HepG2 (cell line): ENCODE measurements around the gene ZNF559. TPM values are rescaled to one million over a fixed set of nuclear protein-coding genes. Genes with fewer than 3 reads are reported as not detected.

Experiments used
- ATM ChIP-seq: fragments of 450-650 bp; IDR thresholded peaks from 2 replicates; pipeline ENCODE4 v1.7.1; 2017; ENCODE audit warnings: mild to moderate bottlenecking, borderline replicate concordance
- FOXK2 ChIP-seq: fragments of 450-650 bp; IDR thresholded peaks from 2 replicates; pipeline ENCODE4 v1.6.1; 2016
- ISX ChIP-seq: sonication (generic); formaldehyde crosslinking; conservative IDR thresholded peaks from 2 replicates; pipeline ENCODE4 v1.5.0; 2020; ENCODE audit warnings: missing genetic modification reagents
- KMT2A ChIP-seq: sonication (generic); formaldehyde crosslinking; IDR thresholded peaks from 2 replicates; pipeline ENCODE4 v1.4.0; 2020; ENCODE audit warnings: missing genetic modification reagents
- PPARG ChIP-seq: conservative IDR thresholded peaks from 2 replicates; pipeline ENCODE4 v1.6.1; 2016; ENCODE audit warnings: missing biosample characterization, missing genetic modification reagents
- PRDM10 ChIP-seq: sonication (generic); formaldehyde crosslinking; IDR thresholded peaks from 2 replicates; pipeline ENCODE4 v1.4.0; 2020; ENCODE audit warnings: low read depth, missing genetic modification reagents
- SP2 ChIP-seq: sonication (generic); formaldehyde crosslinking; IDR thresholded peaks from 2 replicates; pipeline ENCODE4 v1.5.1; 2020; ENCODE audit warnings: mild to moderate bottlenecking, missing genetic modification reagents
- SRF ChIP-seq: IDR thresholded peaks from 2 replicates; pipeline ENCODE4 v1.6.1; 2011; ENCODE audit warnings: mild to moderate bottlenecking, low read depth, low read length, moderate library complexity
- TAF1 ChIP-seq: sonication (generic); formaldehyde crosslinking; IDR thresholded peaks from 2 replicates; pipeline ENCODE4 v1.4.0; 2020; ENCODE audit warnings: missing genetic modification reagents
- TCF7L2 ChIP-seq: IDR thresholded peaks from 2 replicates; pipeline ENCODE4 v1.6.1; 2011; ENCODE audit warnings: mild to moderate bottlenecking, low read depth, low read length, moderate library complexity
- U2AF1 ChIP-seq: fragments of 200-400 bp; formaldehyde crosslinking; optimal IDR thresholded peaks from 2 replicates; pipeline ENCODE3; 2017; ENCODE audit warnings: mild to moderate bottlenecking, low read depth, low read length
- ZBTB33 ChIP-seq: sonication (generic); formaldehyde crosslinking; IDR thresholded peaks from 2 replicates; pipeline ENCODE4 v1.4.0; 2020; ENCODE audit warnings: missing genetic modification reagents
- ZFP36 ChIP-seq: fragments of 150-350 bp; IDR thresholded peaks from 2 replicates; pipeline ENCODE4 v1.6.1; 2018; ENCODE audit warnings: borderline replicate concordance, low read length, low read depth; ENCODE audit not compliant: partially characterized antibody
- ZFP82 ChIP-seq: sonication (generic); formaldehyde crosslinking; IDR thresholded peaks from 2 replicates; pipeline ENCODE4 v1.5.1; 2020; ENCODE audit warnings: mild to moderate bottlenecking, missing genetic modification reagents, borderline replicate concordance
- ZNF18 ChIP-seq: sonication (generic); formaldehyde crosslinking; IDR thresholded peaks from 2 replicates; pipeline ENCODE4 v1.8.0; 2022; ENCODE audit warnings: mild to moderate bottlenecking, missing genetic modification reagents; ENCODE audit not compliant: insufficient replicate concordance
- ZNF281 ChIP-seq: sonication (generic); formaldehyde crosslinking; IDR thresholded peaks from 2 replicates; pipeline ENCODE4 v1.4.0; 2020; ENCODE audit warnings: missing genetic modification reagents, borderline replicate concordance
- ZNF589 ChIP-seq: sonication (generic); formaldehyde crosslinking; conservative IDR thresholded peaks from 2 replicates; pipeline ENCODE4 v1.8.0; 2022; ENCODE audit warnings: mild to moderate bottlenecking, moderate library complexity, missing genetic modification reagents
- ZNF615 ChIP-seq: sonication (generic); formaldehyde crosslinking; IDR thresholded peaks from 2 replicates; pipeline ENCODE4 v1.5.0; 2020; ENCODE audit warnings: mild to moderate bottlenecking, missing genetic modification reagents, borderline replicate concordance
- ZNF788 ChIP-seq: sonication (generic); formaldehyde crosslinking; IDR thresholded peaks from 2 replicates; pipeline ENCODE4 v1.5.0; 2020; ENCODE audit warnings: mild to moderate bottlenecking, missing genetic modification reagents, borderline replicate concordance
- ZNF879 ChIP-seq: sonication (generic); formaldehyde crosslinking; IDR thresholded peaks from 2 replicates; pipeline ENCODE4 v1.8.1; 2023; ENCODE audit warnings: missing genetic modification reagents
- ZSCAN29 ChIP-seq: sonication (generic); formaldehyde crosslinking; conservative IDR thresholded peaks from 2 replicates; pipeline ENCODE4 v1.4.0; 2020; ENCODE audit warnings: mild to moderate bottlenecking, missing genetic modification reagents
- polyA plus RNA-seq, 8 experiments: library from polyadenylated mRNA; depleted of rRNA in 3 of 8; stranded (reverse) in 7 of 8; unstranded in 1 of 8; fragments of >200 nt; fragmentation: Illumina TruSeq in 4 of 8; extraction: Trizol in 4 of 8; gene quantifications; 2 replicates each; pipeline versions ENCODE4 v1.2.1 to v1.2.3, GENCODE V29; 2011 to 2016; ENCODE audit warnings: low read depth in 4 of 8, missing spikeins in 1 of 8, mixed read lengths in 1 of 8; ENCODE audit not compliant: insufficient read depth in 1 of 8
- total RNA-seq, 5 experiments: library from RNA; depleted of rRNA; stranded (reverse); fragments of >200 nt; fragmentation: Illumina TruSeq; extraction: Trizol; gene quantifications; 2 replicates each; pipeline ENCODE4 v1.2.3, GENCODE V29; 2016; ENCODE audit warnings: low read depth in 1 of 5

ZNF559 gene
- total and polyA plus RNA-seq, 2 of the 13 experiments (the other 11 are each of a cell fraction or from before 2014, with no cell fraction given) = 6.3 to 9.8 TPM

- TF ChIP-seq ZNF18 (CRISPR knock-in tag) = no peak
- TF ChIP-seq SRF = no peak
- no peak for TF ChIP-seq PRDM10
- no peak for TF ChIP-seq ZFP36
- no peak for TF ChIP-seq ZNF589 (CRISPR knock-in tag)
- no peak for TF ChIP-seq KMT2A (CRISPR knock-in tag)
- TF ChIP-seq U2AF1 = no peak
- no peak for TF ChIP-seq ZFP82 (CRISPR knock-in tag)
- no peak for TF ChIP-seq FOXK2
- no peak for TF ChIP-seq ISX (CRISPR knock-in tag)
- no peak for TF ChIP-seq ZNF281 (CRISPR knock-in tag)
- no peak for TF ChIP-seq TCF7L2
- TF ChIP-seq ZNF615 = no peak
- TF ChIP-seq SP2 = no peak
- TF ChIP-seq ZBTB33 (CRISPR knock-in tag) = no peak
- 0 out of 2 replicates have a peak, but pooled peaks have one; percentile 26 for TF ChIP-seq TAF1 (CRISPR knock-in tag)
- no peak for TF ChIP-seq ZSCAN29
- no peak for TF ChIP-seq ATM
- no peak for TF ChIP-seq ZNF879 (CRISPR knock-in tag)
- no peak for TF ChIP-seq PPARG (CRISPR knock-in tag)
- TF ChIP-seq ZNF788 (CRISPR knock-in tag) = peak; percentile 49; the same call in 1 of the 2 replicates
Measured at GRCh38 chr19:9323919-9324583, at the start of gene ZNF559 (continued).
